ENCODE results near the gene DMRT2.
A peak's percentile ranks its signal among the peaks of the same experiment; 100 is the strongest.

DMRT2 gene

DNA sequence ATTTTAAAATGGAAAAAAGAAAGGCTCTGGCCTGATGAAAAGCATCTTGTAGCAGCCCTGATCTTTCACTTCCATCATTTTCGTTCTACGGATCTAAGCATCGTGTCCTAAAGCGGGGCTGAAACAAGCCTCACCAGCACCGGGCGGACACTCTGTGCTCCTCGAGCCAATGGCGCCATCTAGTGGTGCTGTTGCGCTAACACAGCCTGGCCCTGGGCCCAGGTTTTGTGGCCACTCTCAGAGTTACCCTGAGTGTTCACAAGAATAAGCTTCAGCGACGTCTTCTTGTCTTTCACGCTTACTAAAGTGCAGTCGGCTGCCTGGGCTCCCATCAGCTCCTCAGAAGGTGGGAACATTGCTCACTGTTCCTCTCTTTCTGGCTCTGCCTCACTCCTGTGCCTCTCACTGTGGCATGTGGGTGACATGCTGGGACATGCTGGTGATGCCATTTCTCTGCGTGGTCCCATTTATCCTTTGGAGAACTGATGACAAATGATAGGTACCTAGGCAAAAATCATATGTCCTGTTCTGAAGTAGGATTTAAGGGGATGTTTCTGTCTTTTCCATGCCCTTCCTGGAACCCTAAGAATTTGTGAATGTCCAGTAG lies 41.0 kb upstream of the DMRT2 start:
- no peak overlapping the region for H3K4me3 ChIP-seq (ENCODE audit: low read depth, low read length)
- TF ChIP-seq CTCF (conservative IDR thresholded peaks at IDR 0.05; ENCODE audit: low read depth, low read length): peak; percentile 94
- peak; percentile 79 for DNase-seq (ENCODE audit: low read depth)

DNA sequence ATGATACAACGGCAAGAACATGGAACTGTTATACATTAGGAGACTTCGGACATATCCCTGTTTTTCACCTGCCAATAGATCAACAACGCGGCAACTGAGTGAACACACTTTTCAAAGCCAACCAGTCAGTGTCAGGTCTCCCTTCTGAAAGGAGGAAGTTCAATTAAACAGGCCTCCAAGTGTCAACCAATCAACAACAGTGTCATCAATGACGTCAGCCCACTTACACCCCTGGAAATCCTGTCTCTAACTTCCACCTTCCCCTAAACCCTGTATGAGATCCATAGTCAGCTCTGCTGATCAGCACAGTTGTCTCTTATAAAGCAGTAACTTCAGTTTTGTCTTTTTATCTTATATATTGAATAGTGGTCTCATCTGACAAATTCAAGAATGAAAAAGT lies 37.1 kb upstream of the DMRT2 start:
- TF ChIP-seq CTCF (conservative IDR thresholded peaks at IDR 0.05; ENCODE audit: low read depth, low read length): no peak
- DNase-seq (ENCODE audit: low read depth): no peak
- H3K4me3 ChIP-seq (ENCODE audit: low read depth, low read length): no peak overlapping the region

- DNase-seq (ENCODE audit: low read depth): no peak
- TF ChIP-seq CTCF (conservative IDR thresholded peaks at IDR 0.05; ENCODE audit: low read depth, low read length): no peak
- no peak overlapping the region for H3K4me3 ChIP-seq (ENCODE audit: low read depth, low read length)
Observed at GRCh38 chr9:1014225-1014624, 35.9 kb upstream of the DMRT2 start.

DNA sequence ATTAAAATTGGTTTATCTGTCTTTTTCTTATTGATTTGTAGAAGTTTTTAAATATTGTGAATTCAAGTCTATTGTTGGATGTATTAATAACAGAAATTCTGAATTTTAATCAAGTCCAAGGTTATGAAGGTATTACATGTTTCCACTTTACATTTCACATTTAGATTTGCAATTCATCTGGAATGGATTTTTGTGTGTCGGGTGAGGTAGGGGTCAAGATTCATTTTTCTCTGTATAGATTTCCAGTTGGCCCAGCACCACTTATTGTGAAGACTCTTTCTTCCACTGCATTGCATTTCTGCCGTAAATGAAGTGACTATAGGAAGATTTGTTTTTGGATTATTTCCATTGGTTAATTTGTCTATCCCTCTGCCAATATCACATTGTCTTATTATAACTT lies 35.5 kb upstream of the DMRT2 start:
- no peak for TF ChIP-seq CTCF (conservative IDR thresholded peaks at IDR 0.05; ENCODE audit: low read depth, low read length)
- DNase-seq (ENCODE audit: low read depth): no peak
- H3K4me3 ChIP-seq (ENCODE audit: low read depth, low read length): no peak overlapping the region

DNA sequence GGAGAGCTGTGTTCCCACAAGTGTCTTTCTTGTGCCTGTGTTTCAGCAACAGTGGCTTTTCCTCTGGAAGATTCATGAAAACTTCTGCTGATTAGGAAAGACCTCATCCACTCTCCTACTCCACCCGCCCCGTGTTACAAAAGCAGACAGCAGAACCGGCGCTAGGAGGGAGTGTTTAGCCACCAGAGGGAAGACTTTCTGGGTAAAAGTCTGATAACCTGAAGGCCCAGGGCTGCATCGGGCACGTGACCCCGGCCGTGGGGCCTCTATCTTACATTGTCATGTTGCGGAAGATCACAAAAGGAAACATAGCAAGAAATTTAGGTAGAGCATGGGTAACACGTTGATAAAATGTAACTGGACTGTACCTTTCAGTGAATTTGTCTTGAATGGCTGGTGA lies 32.0 kb upstream of the DMRT2 start:
- TF ChIP-seq CTCF (conservative IDR thresholded peaks at IDR 0.05; ENCODE audit: low read depth, low read length): peak; percentile 28
- DNase-seq (ENCODE audit: low read depth): peak; percentile 3

GRCh38 chr9:1024112-1024511 lies 26.0 kb upstream of the DMRT2 start:
- TF ChIP-seq CTCF (conservative IDR thresholded peaks at IDR 0.05; ENCODE audit: low read depth, low read length): no peak
- DNase-seq (ENCODE audit: low read depth): no peak

More for the DNA sequence above, 32.0 kb upstream of the DMRT2 start:
- no peak overlapping the region for H3K4me3 ChIP-seq (ENCODE audit: low read depth, low read length)

DNA sequence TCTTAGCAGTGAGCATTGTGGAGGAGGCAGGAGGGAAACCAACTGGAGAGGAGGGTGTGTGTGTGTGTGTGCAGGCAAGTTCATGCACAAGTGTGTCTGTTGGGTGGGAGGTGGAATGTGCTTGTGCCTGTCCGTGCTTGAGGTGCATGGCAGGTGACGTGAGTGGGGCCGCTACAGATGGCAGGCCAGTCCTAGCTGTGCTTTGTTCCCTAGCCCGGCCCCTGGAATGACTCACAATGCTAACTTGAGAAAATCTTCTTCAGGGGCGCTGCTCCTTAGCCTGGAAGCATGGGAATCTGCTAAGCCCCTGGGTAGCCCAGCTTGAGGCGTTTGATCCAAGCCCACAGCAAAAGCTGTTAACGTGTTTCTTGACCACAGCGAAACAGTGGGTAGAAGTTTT lies 25.0 kb upstream of the DMRT2 start:
- no peak for DNase-seq (ENCODE audit: low read depth)
- H3K4me3 ChIP-seq (ENCODE audit: low read depth, low read length): no peak overlapping the region
- TF ChIP-seq CTCF (conservative IDR thresholded peaks at IDR 0.05; ENCODE audit: low read depth, low read length): no peak

More at GRCh38 chr9:1024112-1024511, 26.0 kb upstream of the DMRT2 start:
- H3K4me3 ChIP-seq (ENCODE audit: low read depth, low read length): no peak overlapping the region
